B cell (primary cell): Measurements from ENCODE around the gene PRR33. TPM values are rescaled to one million over a fixed set of nuclear protein-coding genes. Genes with fewer than 3 reads are reported as not detected.

Experiments used
- ATAC-seq: fragments of 200-7000 bp; cut with Tn5 transposase; one replicate; pipeline ENCODE4 v1.10.0; 2021; ENCODE audit warnings: low read depth, mild to moderate bottlenecking, moderate number of reproducible peaks, moderate library complexity
- CTCF ChIA-PET: fragments of 350-600 bp; sonication (Branson Sonifier 250); formaldehyde crosslinking; loops from one replicate; lab custom pipeline; 2021; ENCODE audit warnings: antibody characterized with exemption, inconsistent platforms; lab: Charles Lee
- POLR2A ChIA-PET: fragments of 350-600 bp; sonication (Branson Sonifier 250); formaldehyde crosslinking; loops from one replicate; lab custom pipeline; 2021; ENCODE audit warnings: antibody characterized with exemption; lab: Charles Lee
- DNase-seq: peaks from one replicate; pipeline ENCODE4 v3.0.0; 2013
- H2AFZ ChIP-seq: 2 replicates; pipeline ENCODE4 v1.6.1; 2012; ENCODE audit warnings: mild to moderate bottlenecking, low read depth, low read length; ENCODE audit not compliant: insufficient read depth, poor library complexity, severe bottlenecking
- H3K27ac ChIP-seq, 2 donors: 1 replicate in 1 of 2; 2 replicates in 1 of 2; pipeline ENCODE4 v1.5.1; 2012 to 2013; ENCODE audit warnings: low read length in 2 of 2, mild to moderate bottlenecking in 2 of 2, moderate library complexity in 1 of 2
- H3K27me3 ChIP-seq, 4 experiments: fragments of 200-600 bp in 1 of 4; sonication (generic) in 1 of 4; replicated peaks in 1 of 4; 1 replicate in 2 of 4; 2 replicates in 2 of 4; pipeline versions ENCODE4 v1.6.1 to v1.7.0; 2013 to 2016; ENCODE audit warnings: low read length in 3 of 4, mild to moderate bottlenecking in 2 of 4, mixed read lengths in 1 of 4, moderate library complexity in 1 of 4; ENCODE audit not compliant: insufficient read depth in 4 of 4, control insufficient read depth in 3 of 4; ENCODE audit errors: control extremely low read depth in 1 of 4
- H3K36me3 ChIP-seq, 2 experiments: replicated peaks in 1 of 2; 1 replicate in 1 of 2; 2 replicates in 1 of 2; pipeline versions ENCODE4 v1.6.1 to v1.7.1; 2013; ENCODE audit warnings: low read length in 1 of 2; ENCODE audit not compliant: insufficient read depth in 2 of 2, control insufficient read depth in 1 of 2; ENCODE audit errors: control extremely low read depth in 1 of 2, extremely low read depth in 1 of 2
- H3K4me1 ChIP-seq, 2 donors: fragments of 200-600 bp in 1 of 2; sonication (generic) in 1 of 2; 1 replicate in 1 of 2; 2 replicates in 1 of 2; pipeline versions ENCODE4 v1.5.1 to v1.6.1; 2013 to 2017; ENCODE audit warnings: low read length in 2 of 2; ENCODE audit not compliant: control insufficient read depth in 2 of 2, insufficient read depth in 2 of 2
- H3K4me2 ChIP-seq: replicated peaks from 2 replicates; pipeline ENCODE3; 2012; ENCODE audit warnings: mild to moderate bottlenecking, low read depth, low read length; ENCODE audit not compliant: poor library complexity, severe bottlenecking
- H3K4me3 ChIP-seq, 5 experiments: fragments of 200-600 bp in 1 of 5; sonication (generic) in 1 of 5; 1 replicate in 3 of 5; 2 replicates in 2 of 5; pipeline versions ENCODE4 v1.5.1 to v1.7.0; 2011 to 2016; ENCODE audit warnings: low read length in 4 of 5, mild to moderate bottlenecking in 4 of 5, low read depth in 2 of 5, control low read depth in 1 of 5, moderate library complexity in 1 of 5; ENCODE audit not compliant: insufficient read depth in 1 of 5; ENCODE audit errors: control extremely low read depth in 1 of 5, extremely low read depth in 1 of 5
- H3K79me2 ChIP-seq: fragments of 200-600 bp; sonication (generic); one replicate; pipeline ENCODE4 v1.6.0; 2016; ENCODE audit warnings: low read length; ENCODE audit not compliant: control insufficient read depth, insufficient read depth
- H3K9ac ChIP-seq: fragments of 200-600 bp; sonication (generic); 2 replicates; pipeline ENCODE4 v1.6.1; 2017; ENCODE audit warnings: mild to moderate bottlenecking, low read length, moderate library complexity
- H3K9me3 ChIP-seq, 3 donors: one replicate each; pipeline versions ENCODE4 v1.6.1 to v1.7.1; 2013; ENCODE audit warnings: low read length in 2 of 3; ENCODE audit not compliant: control insufficient read depth in 2 of 3, insufficient read depth in 1 of 3; ENCODE audit errors: control extremely low read depth in 1 of 3
- H4K20me1 ChIP-seq: 2 replicates; pipeline ENCODE4 v1.6.0; 2012; ENCODE audit warnings: mild to moderate bottlenecking, low read length; ENCODE audit not compliant: insufficient read depth, control insufficient read depth, poor library complexity, severe bottlenecking
- H3K27ac Mint-ChIP-seq: one replicate; pipeline ENCODE4 v1.8.0; 2021; ENCODE audit warnings: mixed read lengths
- H3K27me3 Mint-ChIP-seq: one replicate; pipeline ENCODE4 v1.8.0; 2021; ENCODE audit warnings: mixed read lengths
- H3K4me1 Mint-ChIP-seq: one replicate; pipeline ENCODE4 v1.8.0; 2021; ENCODE audit warnings: mixed read lengths
- H3K4me3 Mint-ChIP-seq: one replicate; pipeline ENCODE4 v1.8.0; 2021; ENCODE audit warnings: mixed read lengths
- H3K9me3 Mint-ChIP-seq: one replicate; pipeline ENCODE4 v1.8.0; 2022; ENCODE audit warnings: mixed read lengths; ENCODE audit not compliant: insufficient read depth
- EZH2 ChIP-seq: IDR thresholded peaks from 2 replicates; pipeline ENCODE4 v1.6.1; 2012; ENCODE audit warnings: borderline replicate concordance, low read depth, mild to moderate bottlenecking, moderate library complexity, low read length; ENCODE audit not compliant: insufficient read depth, poor library complexity, severe bottlenecking
- WGBS: methylation state at CpG from one replicate; pipeline ENCODE4 v1.1.5; 2013; ENCODE audit warnings: missing lambda C conversion rate; ENCODE audit not compliant: insufficient coverage; 5-methylcytosine and 5-hydroxymethylcytosine counted together
- intact Hi-C: fragments of 100-400 bp; cut with micrococcal nuclease; formaldehyde crosslinking; loops from one replicate; pipeline ENCODE4 v1.10.0; 2022
- polyA plus RNA-seq: library from polyadenylated mRNA; depleted of rRNA; stranded (reverse); fragments of >200 nt; gene quantifications from 2 replicates; pipeline ENCODE4 v1.2.3, GENCODE V29; 2012
- total RNA-seq, 2 donors: library from RNA; stranded (reverse); fragments of 120-200 nt in 1 of 2; gene quantifications; 1 replicate in 1 of 2; 2 replicates in 1 of 2; pipeline versions ENCODE4 v1.2.3 to v1.2.4, GENCODE V29; 2013 to 2022
- TF ChIP-seq, protein P1 (sequence below): fragments of 200-600 bp; IDR thresholded peaks from one replicate; pipeline ENCODE4 v1.8.0; 2022; ENCODE audit warnings: antibody characterized with exemption, mild to moderate bottlenecking

The PRR33 gene
- total and polyA plus RNA-seq, 2 donors (not counting 1 experiment from before 2014, with no cell fraction given) = not detected

DNA sequence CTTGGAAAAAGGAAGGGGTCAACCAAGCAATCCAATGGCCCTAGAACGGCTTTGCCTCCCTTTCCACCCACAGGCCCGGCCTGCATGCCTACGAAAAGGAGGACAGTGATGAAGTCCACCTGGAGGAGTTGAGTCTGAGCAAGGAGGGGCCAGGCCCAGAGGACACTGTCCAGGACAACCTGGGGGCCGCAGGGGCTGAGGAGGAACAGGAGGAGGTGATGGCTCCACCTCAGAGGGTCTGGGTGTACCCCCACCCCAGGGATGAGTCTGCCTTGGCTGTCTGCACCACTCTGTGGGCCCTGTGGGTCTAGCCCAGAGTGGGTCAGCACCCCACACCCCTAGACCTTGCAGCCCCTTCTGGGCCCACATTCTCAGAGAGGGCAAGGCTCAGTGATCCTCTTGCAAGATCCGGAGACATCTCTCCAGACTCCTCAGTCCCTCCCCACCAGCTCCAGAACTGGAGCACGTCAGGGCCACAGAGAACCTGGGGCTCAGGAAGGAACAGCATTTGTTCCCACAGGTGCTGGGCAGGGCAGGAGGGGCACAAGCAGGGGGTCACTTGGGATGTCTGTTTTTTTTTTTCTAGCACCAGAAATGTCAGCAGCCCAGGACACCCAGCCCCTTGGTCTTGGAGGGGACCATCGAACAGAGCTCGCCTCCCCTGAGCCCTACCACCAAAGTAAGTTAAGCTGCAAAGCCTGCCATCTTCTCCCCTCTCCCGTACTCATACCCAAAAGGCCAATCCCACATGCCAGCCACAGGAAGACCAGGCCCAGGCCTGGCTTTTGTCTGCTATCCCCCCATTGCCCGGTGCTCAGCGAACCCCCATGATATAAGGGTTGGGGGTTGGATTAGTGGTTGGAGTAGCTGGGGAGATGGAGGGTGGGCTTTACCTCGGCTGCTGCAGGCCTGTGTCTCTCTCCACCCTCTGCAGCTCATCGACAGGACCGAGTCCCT lies 8.1 kb downstream of the PRR33 start:
- Histone ChIP-seq H3K9ac (no peak overlapping the region), H3K4me3 (no peak overlapping the region), H3K4me2 (no peak overlapping the region), H3K79me2 (peaks cover 23% of the 10 kb centered on the region), H3K27me3 (no peaks in the 10 kb centered on the region), H3K4me1 (peaks cover 32 to 42% of the 10 kb centered on the region in 2 donors), H3K9me3 (no peaks in the 10 kb centered on the region), H4K20me1 (peaks cover 95% of the 10 kb centered on the region), H3K36me3 (peaks cover 13 to 77% of the 10 kb centered on the region in 2 experiments), H3K27ac (no peak overlapping the region), H2AFZ (no peak overlapping the region)
- H3K27ac Mint-ChIP-seq = no peak overlapping the region
- H3K9me3 Mint-ChIP-seq = no peaks in the 10 kb centered on the region
- no peaks in the 10 kb centered on the region for H3K27me3 Mint-ChIP-seq
- DNase-seq (no peak), ATAC-seq (no peak)
- H3K4me1 Mint-ChIP-seq = peaks cover 38% of the 10 kb centered on the region
- 93% methylated on average over 8 of the region's 14 CpGs for WGBS
- CTCF ChIA-PET = interaction anchor here (1.0 to 3.3 kb wide), 8 partner anchors 7 to 268 kb away, joined by 3 to 104 read pairs (median 12); partner anchors contain the start of genes LSP1 and TNNI2
- H3K4me3 Mint-ChIP-seq = no peak overlapping the region
- TF ChIP-seq, protein P1, sequence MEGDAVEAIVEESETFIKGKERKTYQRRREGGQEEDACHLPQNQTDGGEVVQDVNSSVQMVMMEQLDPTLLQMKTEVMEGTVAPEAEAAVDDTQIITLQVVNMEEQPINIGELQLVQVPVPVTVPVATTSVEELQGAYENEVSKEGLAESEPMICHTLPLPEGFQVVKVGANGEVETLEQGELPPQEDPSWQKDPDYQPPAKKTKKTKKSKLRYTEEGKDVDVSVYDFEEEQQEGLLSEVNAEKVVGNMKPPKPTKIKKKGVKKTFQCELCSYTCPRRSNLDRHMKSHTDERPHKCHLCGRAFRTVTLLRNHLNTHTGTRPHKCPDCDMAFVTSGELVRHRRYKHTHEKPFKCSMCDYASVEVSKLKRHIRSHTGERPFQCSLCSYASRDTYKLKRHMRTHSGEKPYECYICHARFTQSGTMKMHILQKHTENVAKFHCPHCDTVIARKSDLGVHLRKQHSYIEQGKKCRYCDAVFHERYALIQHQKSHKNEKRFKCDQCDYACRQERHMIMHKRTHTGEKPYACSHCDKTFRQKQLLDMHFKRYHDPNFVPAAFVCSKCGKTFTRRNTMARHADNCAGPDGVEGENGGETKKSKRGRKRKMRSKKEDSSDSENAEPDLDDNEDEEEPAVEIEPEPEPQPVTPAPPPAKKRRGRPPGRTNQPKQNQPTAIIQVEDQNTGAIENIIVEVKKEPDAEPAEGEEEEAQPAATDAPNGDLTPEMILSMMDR = no peak
- no peak for TF ChIP-seq EZH2
- intact Hi-C loops = loop anchor here (5.0 kb wide), 2 partner anchors 34 to 269 kb away; partner anchors contain the start of gene TNNT3
- POLR2A ChIA-PET = interaction anchor here (1.8 to 2.8 kb wide), 2 partner anchors 33 to 45 kb away, joined by 7 to 9 read pairs; partner anchors contain the start of gene TNNI2
